GM21825 (cell line): ENCODE measurements around the gene RAB27B.
"Not testable (repeated sequence)": the region's sequence is repeated elsewhere in the genome, so short reads cannot be mapped to it uniquely, and the experiment has no call there.

Experiments used
- ATAC-seq: cut with Tn5 transposase; IDR thresholded peaks from one replicate; pipeline ENCODE4 v1.9.1; 2021; ENCODE audit warnings: mild to moderate bottlenecking, moderate library complexity; ENCODE audit not compliant: unreplicated experiment

The RAB27B gene, protein sequence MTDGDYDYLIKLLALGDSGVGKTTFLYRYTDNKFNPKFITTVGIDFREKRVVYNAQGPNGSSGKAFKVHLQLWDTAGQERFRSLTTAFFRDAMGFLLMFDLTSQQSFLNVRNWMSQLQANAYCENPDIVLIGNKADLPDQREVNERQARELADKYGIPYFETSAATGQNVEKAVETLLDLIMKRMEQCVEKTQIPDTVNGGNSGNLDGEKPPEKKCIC

GRCh38 chr18:54828281-54828881, at the start of gene RAB27B:
TSS of gene RAB27B (plus strand) at chr18:54828477. CDS start at chr18:54877586, 49,109 bp downstream.
- no peak for ATAC-seq

DNA sequence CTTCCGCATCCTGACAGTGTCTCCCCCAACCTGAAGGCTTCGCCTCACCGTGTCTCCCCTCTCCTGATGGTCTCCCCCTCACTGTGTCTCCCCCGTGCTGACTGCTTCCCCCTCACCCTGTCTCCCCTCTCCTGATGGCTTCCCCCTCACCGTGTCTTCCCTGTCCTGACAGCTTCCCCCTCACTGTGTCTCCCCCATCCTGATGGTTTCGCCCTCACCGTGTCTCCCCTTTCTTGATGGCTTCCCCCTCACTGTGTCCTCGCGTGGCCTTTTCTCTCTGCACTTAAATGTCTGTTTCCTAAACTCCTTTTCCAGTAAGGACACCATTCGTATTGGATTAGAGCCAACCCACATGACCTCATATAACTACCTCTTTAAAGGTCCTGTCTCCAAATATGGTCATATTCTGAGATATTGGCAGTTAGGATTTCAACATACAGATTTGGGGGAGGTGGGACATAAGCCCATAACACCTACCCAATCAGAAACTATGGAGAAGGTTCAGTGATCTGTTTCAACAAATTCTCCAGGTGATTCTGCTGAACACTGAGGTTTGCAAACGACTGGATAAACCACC, 47.9 kb upstream of the RAB27B start:
- no peak for ATAC-seq

DNA sequence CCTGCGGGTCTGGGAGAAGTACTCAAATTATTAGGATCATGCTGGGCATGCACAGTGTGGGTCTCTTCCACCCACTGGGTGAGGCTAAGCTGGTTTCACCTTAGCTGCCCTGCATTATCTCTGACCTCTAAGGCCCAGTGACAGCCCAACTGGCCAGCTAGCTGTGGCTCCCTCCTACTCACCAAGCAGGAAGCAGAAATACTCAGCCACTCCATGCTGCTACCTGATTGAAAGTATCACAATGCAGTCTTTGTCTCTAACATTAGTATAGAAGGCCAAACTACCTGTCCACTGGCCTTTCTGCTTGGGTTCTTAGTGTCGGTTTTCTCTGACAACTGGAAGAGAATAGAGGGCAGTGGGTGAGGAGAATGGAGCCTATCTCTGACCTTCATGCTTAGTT, 47.3 kb upstream of the RAB27B start:
- ATAC-seq, result no peak

DNA sequence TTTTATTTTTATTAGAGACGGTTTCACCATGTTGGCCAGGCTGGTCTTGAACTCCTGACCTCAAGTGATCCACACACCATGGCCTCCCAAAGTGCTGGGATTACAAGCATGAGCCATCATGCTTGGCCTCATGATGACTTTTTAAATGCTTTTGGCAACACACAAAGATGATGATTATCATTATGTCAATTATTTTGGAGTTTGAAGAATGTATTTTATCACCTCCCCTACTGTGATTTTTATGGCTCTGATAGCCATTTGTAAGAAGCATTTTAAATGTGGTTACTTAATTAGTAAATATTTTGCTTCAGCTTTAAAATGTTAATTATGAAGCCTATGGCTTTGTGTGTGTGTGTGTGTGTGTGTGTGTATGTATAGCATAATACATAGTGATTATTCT, 45.1 kb upstream of the RAB27B start:
- no peak for ATAC-seq

DNA sequence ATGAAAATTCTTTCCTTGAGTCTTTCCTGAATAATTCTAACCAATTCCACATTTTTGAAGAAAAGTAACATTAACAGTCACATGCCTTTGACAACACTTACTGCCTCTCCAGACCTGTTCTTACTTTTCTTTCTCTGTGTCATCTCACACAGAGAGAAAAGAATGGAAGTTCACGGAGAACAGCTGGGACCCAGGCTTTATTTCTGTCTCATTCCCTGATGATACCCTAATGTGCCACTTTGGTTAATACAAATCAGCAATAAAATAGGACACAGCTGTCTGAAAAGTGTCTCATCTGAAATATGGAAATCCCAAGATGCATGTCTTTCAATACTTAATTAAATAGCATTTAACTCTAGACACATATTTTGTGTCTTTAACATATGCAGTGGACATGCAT, 42.1 kb upstream of the RAB27B start:
- no peak for ATAC-seq

DNA sequence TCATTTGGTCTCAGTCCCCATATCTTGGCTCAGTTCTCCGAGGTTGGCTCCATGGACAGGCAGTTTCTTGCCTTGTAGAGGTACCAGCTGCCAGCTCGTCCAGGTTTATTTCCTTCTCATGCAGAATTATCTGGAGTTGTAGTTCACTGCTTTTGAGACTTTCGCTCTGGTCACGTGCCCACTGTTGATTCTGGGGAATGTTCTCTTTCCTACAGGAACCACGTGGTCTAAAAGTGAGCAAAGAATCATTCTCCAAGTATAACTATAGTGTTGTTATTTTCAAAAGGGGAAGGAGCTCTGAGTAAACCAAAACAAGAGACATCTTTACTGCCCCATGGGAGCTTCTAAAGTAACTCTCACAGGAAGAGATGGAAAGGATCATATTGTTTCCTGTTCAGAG, 41.2 kb upstream of the RAB27B start:
- no peak for ATAC-seq

GRCh38 chr18:54787616-54788015, 40.7 kb upstream of the RAB27B start:
- ATAC-seq, result no peak

DNA sequence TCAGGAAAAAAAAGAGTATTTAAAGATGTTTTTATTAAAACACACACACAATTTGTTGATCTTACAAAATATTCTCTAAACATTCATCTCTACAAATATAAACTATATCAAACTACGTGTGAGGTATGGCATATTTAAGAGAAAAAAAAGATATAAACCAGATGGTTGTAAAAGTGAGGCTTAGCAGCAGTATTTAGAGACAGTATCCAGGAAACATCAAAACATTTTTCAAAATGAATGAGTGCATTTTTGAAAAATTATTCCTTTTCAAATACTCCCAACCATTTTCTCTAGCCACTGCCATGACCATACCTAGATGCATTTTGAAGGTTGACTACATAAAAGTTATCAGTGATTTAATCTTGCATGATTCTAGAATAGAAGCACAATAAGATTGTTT, 38.2 kb upstream of the RAB27B start:
- ATAC-seq, result no peak

GRCh38 chr18:54791657-54792056, 36.6 kb upstream of the RAB27B start:
- no peak for ATAC-seq

- no peak for ATAC-seq
Measured at GRCh38 chr18:54792079-54792478, 36.2 kb upstream of the RAB27B start.

DNA sequence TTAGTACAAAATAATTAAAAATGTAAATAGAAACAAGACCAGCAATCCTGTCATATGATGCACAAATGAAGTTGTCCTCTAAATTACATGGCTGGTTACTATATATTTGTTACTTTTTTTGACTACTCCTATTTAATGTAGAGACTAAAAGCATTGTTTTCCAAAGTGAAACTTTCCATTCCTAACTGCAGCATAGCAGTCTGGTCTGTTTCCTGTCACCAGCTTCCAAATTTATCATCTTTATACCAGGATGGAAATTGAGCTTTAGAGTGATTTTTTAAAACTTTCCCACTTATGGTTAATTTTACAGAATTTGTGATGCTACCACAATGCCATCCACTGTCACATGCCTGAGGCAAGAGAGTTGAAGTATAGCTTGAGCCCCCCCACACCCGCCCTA, 33.5 kb upstream of the RAB27B start:
- no peak for ATAC-seq

GRCh38 chr18:54798186-54798585, 30.1 kb upstream of the RAB27B start:
- ATAC-seq, result no peak

GRCh38 chr18:54801374-54801773, 26.9 kb upstream of the RAB27B start:
- no peak for ATAC-seq

DNA sequence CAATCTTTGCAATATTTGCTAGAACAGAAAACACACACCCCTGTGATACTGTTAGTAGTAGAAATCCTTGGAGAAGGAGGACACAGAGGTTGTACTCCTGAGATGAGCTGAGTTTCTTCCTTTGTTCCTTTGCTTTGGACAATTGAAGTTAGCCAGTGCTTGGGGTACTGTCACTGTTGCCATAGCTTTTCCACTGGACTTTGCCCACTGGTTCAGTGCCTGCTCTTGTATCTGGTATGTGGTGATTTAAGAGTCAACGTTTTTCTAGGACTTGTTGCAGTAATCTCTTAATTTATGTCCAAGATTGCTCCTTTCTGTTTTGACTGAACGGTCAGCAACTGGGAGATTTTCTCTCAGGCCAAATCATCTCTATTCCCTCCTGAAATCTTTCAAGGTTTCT, 26.1 kb upstream of the RAB27B start:
- ATAC-seq, result no peak

DNA sequence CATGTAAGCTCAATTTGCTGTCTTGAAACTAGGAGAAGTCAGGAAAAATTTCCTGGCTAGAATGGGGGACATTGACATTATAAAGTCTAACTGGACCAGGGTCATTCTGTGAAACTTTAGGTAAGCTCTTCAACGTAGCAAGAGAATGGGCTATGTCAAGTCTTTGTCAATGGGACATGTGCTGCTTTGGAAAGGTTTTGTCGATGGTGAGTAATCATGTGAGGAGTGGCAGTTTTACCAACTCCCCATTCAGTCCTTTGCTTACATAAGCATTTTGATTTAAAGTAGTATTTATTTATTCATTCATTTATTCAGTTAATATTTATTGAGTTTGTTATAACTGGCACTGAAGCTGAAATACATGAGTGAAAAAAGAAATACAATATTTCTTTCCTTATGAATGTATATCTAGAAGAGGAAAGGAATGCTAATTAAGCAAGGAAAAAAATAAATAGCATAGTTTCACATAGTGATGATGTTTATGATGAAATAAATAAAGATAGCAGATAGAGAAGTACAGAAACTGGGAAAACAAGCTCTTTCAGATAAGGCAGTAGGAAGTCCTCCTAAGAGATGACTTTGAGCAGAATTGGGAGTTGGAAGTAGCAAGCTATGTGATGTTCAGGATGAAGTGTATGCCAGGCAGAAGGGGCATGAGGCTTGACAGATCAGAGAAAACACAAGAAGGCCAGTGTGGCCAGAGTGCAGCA, 25.4 kb upstream of the RAB27B start:
- no peak for ATAC-seq

GRCh38 chr18:54805571-54806334, 22.5 kb upstream of the RAB27B start:
- ATAC-seq, result no peak

- no peak for ATAC-seq
Measured at GRCh38 chr18:54806526-54806925, 21.8 kb upstream of the RAB27B start.

DNA sequence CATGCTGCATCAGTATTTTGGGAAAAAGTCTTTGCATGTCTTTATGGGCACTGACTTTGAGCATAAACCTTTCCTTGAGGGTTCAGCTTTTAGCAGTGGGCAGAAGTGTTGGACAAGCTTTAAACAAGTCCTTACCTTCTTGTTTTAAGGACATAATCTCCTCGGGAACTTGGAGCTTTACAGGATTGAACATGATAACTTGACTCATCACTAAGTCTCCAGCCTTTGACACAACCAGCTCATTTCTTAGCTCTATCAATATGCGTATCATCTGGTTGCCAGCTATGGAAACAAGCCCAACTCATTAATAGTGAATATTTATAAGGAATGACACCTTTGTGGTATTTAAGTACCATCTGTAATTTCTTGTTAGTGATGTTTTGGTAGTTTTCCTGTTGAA, 21.0 kb upstream of the RAB27B start:
- no peak for ATAC-seq

GRCh38 chr18:54810662-54811061, 17.6 kb upstream of the RAB27B start:
- ATAC-seq, result not testable (repeated sequence)

DNA sequence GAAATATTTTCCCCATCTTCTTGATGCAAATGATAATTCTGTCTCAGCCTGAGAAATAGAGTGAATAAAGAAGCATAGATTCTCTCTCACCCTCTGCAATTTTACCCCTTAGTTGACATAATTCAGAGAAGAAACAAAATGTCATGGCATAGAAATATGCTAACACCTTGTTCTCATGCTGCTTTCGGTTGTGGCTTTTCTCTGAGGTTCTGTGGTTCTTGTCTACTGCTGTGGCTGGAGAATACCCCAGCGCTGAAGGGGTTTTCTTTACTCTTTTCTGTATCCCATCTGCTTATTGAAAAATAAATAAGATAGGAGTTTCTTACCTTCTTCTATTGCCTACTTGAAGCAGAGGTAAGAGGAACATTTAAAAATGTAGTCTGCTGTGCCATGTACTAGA, 15.4 kb upstream of the RAB27B start:
- ATAC-seq, result no peak

DNA sequence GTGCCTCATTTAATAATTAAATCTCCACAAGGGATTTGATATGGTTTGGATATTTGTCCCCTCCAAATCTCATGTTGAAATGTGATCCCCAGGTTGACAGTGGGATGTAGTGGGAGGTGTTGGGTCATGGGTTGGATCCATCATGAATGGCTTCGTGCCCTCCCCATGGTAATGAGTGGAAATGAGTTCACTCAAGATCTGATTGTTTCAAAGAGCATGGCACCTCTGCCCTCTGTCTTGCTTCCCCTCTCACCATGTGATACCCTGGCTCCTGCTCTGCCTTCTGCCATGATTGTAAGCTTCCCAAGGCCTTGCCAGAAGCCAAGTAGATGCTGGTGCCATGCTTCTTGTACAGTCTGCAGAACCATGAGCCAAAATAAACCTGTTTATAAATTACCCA, 15.0 kb upstream of the RAB27B start:
- ATAC-seq, result no peak
